ENCODE results near the gene TUBB2B.
"Not testable (repeated sequence)": the region's sequence is repeated elsewhere in the genome, so short reads cannot be mapped to it uniquely, and the experiment has no call there.

DNA sequence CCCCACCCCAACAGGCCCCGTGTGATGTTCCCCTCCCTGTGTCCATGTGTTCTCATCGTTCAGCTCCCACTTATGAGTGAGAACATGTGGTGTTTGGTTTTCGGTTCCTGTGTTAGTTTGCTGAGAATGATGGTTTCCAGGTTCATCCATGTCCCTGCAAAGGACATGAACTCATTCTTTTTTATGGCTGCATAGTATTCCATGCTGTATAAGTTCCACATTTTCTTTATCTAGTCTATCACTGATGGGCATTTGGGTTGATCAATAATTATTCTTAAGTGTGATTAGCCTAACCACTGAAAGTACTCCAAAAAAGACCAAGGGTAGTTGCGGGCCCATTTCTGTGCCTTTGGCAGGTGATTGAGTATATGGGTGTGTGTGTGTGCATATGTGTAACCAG is 14.3 kb upstream of the TUBB2B start:
- TF ChIP-seq, protein P1, sequence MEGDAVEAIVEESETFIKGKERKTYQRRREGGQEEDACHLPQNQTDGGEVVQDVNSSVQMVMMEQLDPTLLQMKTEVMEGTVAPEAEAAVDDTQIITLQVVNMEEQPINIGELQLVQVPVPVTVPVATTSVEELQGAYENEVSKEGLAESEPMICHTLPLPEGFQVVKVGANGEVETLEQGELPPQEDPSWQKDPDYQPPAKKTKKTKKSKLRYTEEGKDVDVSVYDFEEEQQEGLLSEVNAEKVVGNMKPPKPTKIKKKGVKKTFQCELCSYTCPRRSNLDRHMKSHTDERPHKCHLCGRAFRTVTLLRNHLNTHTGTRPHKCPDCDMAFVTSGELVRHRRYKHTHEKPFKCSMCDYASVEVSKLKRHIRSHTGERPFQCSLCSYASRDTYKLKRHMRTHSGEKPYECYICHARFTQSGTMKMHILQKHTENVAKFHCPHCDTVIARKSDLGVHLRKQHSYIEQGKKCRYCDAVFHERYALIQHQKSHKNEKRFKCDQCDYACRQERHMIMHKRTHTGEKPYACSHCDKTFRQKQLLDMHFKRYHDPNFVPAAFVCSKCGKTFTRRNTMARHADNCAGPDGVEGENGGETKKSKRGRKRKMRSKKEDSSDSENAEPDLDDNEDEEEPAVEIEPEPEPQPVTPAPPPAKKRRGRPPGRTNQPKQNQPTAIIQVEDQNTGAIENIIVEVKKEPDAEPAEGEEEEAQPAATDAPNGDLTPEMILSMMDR (IDR thresholded peaks at IDR 0.05) = not testable (repeated sequence)
- TF ChIP-seq, protein P2, sequence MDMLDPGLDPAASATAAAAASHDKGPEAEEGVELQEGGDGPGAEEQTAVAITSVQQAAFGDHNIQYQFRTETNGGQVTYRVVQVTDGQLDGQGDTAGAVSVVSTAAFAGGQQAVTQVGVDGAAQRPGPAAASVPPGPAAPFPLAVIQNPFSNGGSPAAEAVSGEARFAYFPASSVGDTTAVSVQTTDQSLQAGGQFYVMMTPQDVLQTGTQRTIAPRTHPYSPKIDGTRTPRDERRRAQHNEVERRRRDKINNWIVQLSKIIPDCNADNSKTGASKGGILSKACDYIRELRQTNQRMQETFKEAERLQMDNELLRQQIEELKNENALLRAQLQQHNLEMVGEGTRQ (IDR thresholded peaks at IDR 0.05) = not testable (repeated sequence)
- TF ChIP-seq, protein P3, sequence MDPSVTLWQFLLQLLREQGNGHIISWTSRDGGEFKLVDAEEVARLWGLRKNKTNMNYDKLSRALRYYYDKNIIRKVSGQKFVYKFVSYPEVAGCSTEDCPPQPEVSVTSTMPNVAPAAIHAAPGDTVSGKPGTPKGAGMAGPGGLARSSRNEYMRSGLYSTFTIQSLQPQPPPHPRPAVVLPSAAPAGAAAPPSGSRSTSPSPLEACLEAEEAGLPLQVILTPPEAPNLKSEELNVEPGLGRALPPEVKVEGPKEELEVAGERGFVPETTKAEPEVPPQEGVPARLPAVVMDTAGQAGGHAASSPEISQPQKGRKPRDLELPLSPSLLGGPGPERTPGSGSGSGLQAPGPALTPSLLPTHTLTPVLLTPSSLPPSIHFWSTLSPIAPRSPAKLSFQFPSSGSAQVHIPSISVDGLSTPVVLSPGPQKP (IDR thresholded peaks at IDR 0.05; ENCODE audit: low read depth, low read length) = not testable (repeated sequence)
- TF ChIP-seq SMC3 (IDR thresholded peaks at IDR 0.05); BHLHE40 (IDR thresholded peaks at IDR 0.05; ENCODE audit: low read depth, low read length); MYC (IDR thresholded peaks at IDR 0.05; ENCODE audit: borderline replicate concordance, low read length); FOSL2 (IDR thresholded peaks at IDR 0.05); FOSL2 (CRISPR knock-in tag; IDR thresholded peaks at IDR 0.05); RAD21 (conservative IDR thresholded peaks at IDR 0.05 in 1 of 2, IDR thresholded peaks at IDR 0.05 in 1 of 2); POLR2A (IDR thresholded peaks at IDR 0.05; ENCODE audit: low read length): not testable (repeated sequence)

Data from A549 (cell line).